ENCODE results near the gene RPUSD1. TPM values are rescaled to one million over a fixed set of nuclear protein-coding genes. Genes with fewer than 3 reads are reported as not detected.
"Not testable (repeated sequence)": the region's sequence is repeated elsewhere in the genome, so short reads cannot be mapped to it uniquely, and the experiment has no call there.

RPUSD1 gene, protein sequence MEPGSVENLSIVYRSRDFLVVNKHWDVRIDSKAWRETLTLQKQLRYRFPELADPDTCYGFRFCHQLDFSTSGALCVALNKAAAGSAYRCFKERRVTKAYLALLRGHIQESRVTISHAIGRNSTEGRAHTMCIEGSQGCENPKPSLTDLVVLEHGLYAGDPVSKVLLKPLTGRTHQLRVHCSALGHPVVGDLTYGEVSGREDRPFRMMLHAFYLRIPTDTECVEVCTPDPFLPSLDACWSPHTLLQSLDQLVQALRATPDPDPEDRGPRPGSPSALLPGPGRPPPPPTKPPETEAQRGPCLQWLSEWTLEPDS
- 10 to 100 TPM; 24.1 to 34.4 TPM for total RNA-seq
- 18.9 TPM for polyA plus RNA-seq (2013, experiment 1 of 2)
- 18.9 TPM for polyA plus RNA-seq (2013, experiment 2 of 2)
- long read RNA-seq, experiment 1, transcript RPUSD1-201 (6 exons, 2,050 nt), result major isoform, 6 of 22 reads
- long read RNA-seq, experiment 1, partial matches to known transcripts, result 10 of 22 reads
- long read RNA-seq, experiment 1, other reads (novel, unspliced or antisense), result 1 of 22 reads
- long read RNA-seq, experiment 2, transcript RPUSD1-205 (6 exons, 940 nt), result minor isoform, 7 of 59 reads
- long read RNA-seq, experiment 2, transcript RPUSD1-201 (6 exons, 2,050 nt), result major isoform, 23 of 59 reads
- long read RNA-seq, experiment 2, partial matches to known transcripts, result 8 of 59 reads
- long read RNA-seq, experiment 2, other reads (novel, unspliced or antisense), result 14 of 59 reads
- long read RNA-seq, experiment 3, transcript RPUSD1-208 (5 exons, 1,835 nt), result minor isoform, 16 of 248 reads
- long read RNA-seq, experiment 3, transcript RPUSD1-210 (6 exons, 917 nt), result minor isoform, 6 of 248 reads
- long read RNA-seq, experiment 3, transcript RPUSD1-201 (6 exons, 2,050 nt), result major isoform, 124 of 248 reads
- long read RNA-seq, experiment 3, transcript RPUSD1-205 (6 exons, 940 nt), result minor isoform, 21 of 248 reads
- long read RNA-seq, experiment 3, partial matches to known transcripts, result 18 of 248 reads
- long read RNA-seq, experiment 3, other reads (novel, unspliced or antisense), result 55 of 248 reads
- long read RNA-seq, experiment 4, partial matches to known transcripts, result 0 of 2 reads
- long read RNA-seq, experiment 4, other reads (novel, unspliced or antisense), result 1 of 2 reads

DNA sequence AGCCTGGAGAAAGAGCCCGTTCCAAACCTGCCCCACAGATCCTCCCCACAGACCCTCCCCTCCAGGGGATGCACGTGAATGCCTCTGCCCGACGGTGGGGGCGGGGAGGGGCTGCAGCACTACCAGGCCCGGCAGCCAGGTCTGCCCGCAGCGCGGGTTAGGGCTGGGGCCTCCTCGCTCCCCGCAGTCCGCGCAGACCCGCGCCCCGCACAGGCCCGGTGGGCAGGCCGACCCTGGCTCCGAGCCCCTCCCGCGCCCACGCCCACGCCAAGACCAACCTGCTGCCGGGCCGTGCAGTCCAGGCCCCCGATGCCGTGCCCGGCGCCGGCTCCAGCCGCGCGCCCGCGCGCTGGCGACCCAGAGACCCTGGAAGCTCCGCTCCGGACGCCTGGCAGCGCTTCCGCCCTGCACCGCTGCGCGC lies at the start of gene RPUSD1:
Gene RPUSD1, minus strand, starts transcription at position 404 of the 421 bp plus-strand sequence. CDS start 644 bp downstream, outside the sequence.
- Histone ChIP-seq H3K36me3 (ENCODE audit: control insufficient read depth, insufficient read depth, low read length) (peaks cover 26% of the 10 kb centered on the region), H3K4me1 (ENCODE audit: control insufficient read depth, insufficient read depth, low read length) (peaks cover 4% of the 10 kb centered on the region), H3K27ac (ENCODE audit: low read depth, low read length) (no peak within 1 kb of the TSS), H3K27me3 (ENCODE audit: control insufficient read depth, insufficient read depth, low read length, poor library complexity, severe bottlenecking) (no peaks in the 10 kb centered on the region), H3K4me3 (ENCODE audit: low read length) (peak within 1 kb of the TSS; percentile 93), H3K9me3 (ENCODE audit: control insufficient read depth, low read length) (no peaks in the 10 kb centered on the region), H3K9ac (ENCODE audit: extremely low read depth, low read length, poor library complexity, severe bottlenecking) (peak within 1 kb of the TSS; percentile 68)
- peaks cover 14% of the 10 kb centered on the region for H3K36me3 Mint-ChIP-seq (ENCODE audit: low read depth)
- peak within 1 kb of the TSS; percentile 76 for H3K4me3 Mint-ChIP-seq
- no peak for DNase-seq
- no peaks in the 10 kb centered on the region for H3K27me3 Mint-ChIP-seq (ENCODE audit: insufficient read depth)
- TF ChIP-seq, protein P1, sequence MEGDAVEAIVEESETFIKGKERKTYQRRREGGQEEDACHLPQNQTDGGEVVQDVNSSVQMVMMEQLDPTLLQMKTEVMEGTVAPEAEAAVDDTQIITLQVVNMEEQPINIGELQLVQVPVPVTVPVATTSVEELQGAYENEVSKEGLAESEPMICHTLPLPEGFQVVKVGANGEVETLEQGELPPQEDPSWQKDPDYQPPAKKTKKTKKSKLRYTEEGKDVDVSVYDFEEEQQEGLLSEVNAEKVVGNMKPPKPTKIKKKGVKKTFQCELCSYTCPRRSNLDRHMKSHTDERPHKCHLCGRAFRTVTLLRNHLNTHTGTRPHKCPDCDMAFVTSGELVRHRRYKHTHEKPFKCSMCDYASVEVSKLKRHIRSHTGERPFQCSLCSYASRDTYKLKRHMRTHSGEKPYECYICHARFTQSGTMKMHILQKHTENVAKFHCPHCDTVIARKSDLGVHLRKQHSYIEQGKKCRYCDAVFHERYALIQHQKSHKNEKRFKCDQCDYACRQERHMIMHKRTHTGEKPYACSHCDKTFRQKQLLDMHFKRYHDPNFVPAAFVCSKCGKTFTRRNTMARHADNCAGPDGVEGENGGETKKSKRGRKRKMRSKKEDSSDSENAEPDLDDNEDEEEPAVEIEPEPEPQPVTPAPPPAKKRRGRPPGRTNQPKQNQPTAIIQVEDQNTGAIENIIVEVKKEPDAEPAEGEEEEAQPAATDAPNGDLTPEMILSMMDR (conservative IDR thresholded peaks at IDR 0.05), result no peak
- no peaks in the 10 kb centered on the region for H3K4me1 Mint-ChIP-seq
- WGBS, 2 experiments (ENCODE audit: insufficient coverage in 1 of 2, insufficient read length in 1 of 2), result 1% methylated on average over 45 of the region's 45 CpGs; no CpG with 5 or more reads in 1 of the 2 experiments
- peak within 1 kb of the TSS; percentile 35 for H3K27ac Mint-ChIP-seq
- H3K9me3 Mint-ChIP-seq, result no peaks in the 10 kb centered on the region

DNA sequence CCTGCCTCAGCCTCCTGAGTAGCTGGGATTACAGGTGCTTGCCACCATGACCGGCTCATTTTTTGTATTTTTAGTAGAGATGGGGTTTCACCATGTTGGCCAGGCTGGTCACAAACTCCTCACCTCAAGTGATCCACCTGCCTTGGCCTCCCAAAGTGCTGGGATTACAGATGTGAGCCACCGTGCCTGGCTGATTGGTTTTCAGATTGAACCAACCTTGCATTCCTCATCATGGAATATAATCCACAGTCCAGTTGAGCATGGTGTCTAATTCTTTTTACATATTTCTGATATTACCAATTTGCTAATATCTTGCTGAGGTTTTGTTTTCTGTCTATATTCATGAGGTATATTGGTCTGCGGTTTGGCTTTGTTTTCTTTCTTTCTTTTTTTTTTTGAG lies 48.6 kb upstream of the RPUSD1 start:
- not testable (repeated sequence) for H3K36me3 ChIP-seq (ENCODE audit: control insufficient read depth, insufficient read depth, low read length); H3K4me1 Mint-ChIP-seq; H3K36me3 Mint-ChIP-seq (ENCODE audit: low read depth); H3K27ac ChIP-seq (ENCODE audit: low read depth, low read length); H3K27me3 ChIP-seq (ENCODE audit: control insufficient read depth, insufficient read depth, low read length, poor library complexity, severe bottlenecking); H3K27me3 Mint-ChIP-seq (ENCODE audit: insufficient read depth); DNase-seq; H3K4me1 ChIP-seq (ENCODE audit: control insufficient read depth, insufficient read depth, low read length); H3K27ac Mint-ChIP-seq; H3K4me3 Mint-ChIP-seq; H3K4me3 ChIP-seq (ENCODE audit: low read length); H3K9ac ChIP-seq (ENCODE audit: extremely low read depth, low read length, poor library complexity, severe bottlenecking)
- peaks cover 23% of the 10 kb centered on the region for H3K9me3 Mint-ChIP-seq
- peaks cover 12% of the 10 kb centered on the region for H3K9me3 ChIP-seq (ENCODE audit: control insufficient read depth, low read length)
- 91 to 92% methylated on average over 1 to 3 of the region's 3 CpGs for WGBS, 2 experiments (ENCODE audit: insufficient coverage in 1 of 2, insufficient read length in 1 of 2)

DNA sequence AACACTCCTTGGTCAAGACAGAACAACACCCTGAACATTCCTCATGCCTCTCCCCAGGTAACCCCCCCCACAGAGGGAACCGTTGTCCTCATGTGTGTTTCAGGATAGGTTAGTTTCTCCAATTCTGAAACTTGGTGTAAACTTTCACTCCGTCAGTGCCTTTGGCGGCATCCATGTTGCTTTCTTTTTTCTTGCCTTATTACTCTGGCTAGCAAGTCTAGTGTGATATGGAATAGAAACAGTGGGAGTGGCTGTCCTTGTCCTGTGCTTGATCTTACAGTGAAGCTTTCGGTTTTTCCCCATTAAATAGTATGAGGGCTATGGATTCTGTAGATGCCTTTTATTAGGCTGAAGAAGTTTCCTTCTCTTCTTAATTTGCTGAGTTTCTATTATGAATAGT lies 48.0 kb upstream of the RPUSD1 start:
- 89 to 100% methylated on average over 2 to 4 of the region's 4 CpGs for WGBS, 2 experiments (ENCODE audit: insufficient coverage in 1 of 2, insufficient read length in 1 of 2)
- H3K4me1 Mint-ChIP-seq, result no peaks in the 10 kb centered on the region
- H3K27me3 Mint-ChIP-seq (ENCODE audit: insufficient read depth), result peaks cover 3% of the 10 kb centered on the region

More for the DNA sequence above, 48.0 kb upstream of the RPUSD1 start:
- Mint-ChIP-seq H3K36me3 (ENCODE audit: low read depth) (no peaks in the 10 kb centered on the region), H3K4me3 (no peak overlapping the region), H3K27ac (no peak overlapping the region), H3K9me3 (peaks cover 23% of the 10 kb centered on the region)
- DNase-seq, result no peak
- Histone ChIP-seq H3K4me1 (ENCODE audit: control insufficient read depth, insufficient read depth, low read length) (no peaks in the 10 kb centered on the region), H3K9me3 (ENCODE audit: control insufficient read depth, low read length) (peaks cover 12% of the 10 kb centered on the region), H3K27ac (ENCODE audit: low read depth, low read length) (no peak overlapping the region), H3K36me3 (ENCODE audit: control insufficient read depth, insufficient read depth, low read length) (no peaks in the 10 kb centered on the region), H3K9ac (ENCODE audit: extremely low read depth, low read length, poor library complexity, severe bottlenecking) (no peak overlapping the region), H3K4me3 (ENCODE audit: low read length) (no peak overlapping the region), H3K27me3 (ENCODE audit: control insufficient read depth, insufficient read depth, low read length, poor library complexity, severe bottlenecking) (no peaks in the 10 kb centered on the region)
- TF ChIP-seq, protein P1 (conservative IDR thresholded peaks at IDR 0.05), result no peak

Data from endodermal cell (in vitro differentiated cells).